Activated CD4-positive, alpha-beta T cell treated with anti-CD3 and anti-CD28 coated beads, Interleukin-2, amount 50 U/mL, for 48 hours (primary cell): ENCODE data around the gene DOLK.
"Not testable (repeated sequence)": the region's sequence is repeated elsewhere in the genome, so short reads cannot be mapped to it uniquely, and the experiment has no call there.

Experiments used
- DNase-seq, 2 experiments: peaks; one replicate each; pipeline ENCODE4 v3.0.0-alpha.2; 2020

The DOLK gene

GRCh38 chr9:128947527-128948301 is at the start of gene DOLK, which contains the start of gene NUP188:
Gene DOLK (minus strand): TSS chr9:128947603. CDS start chr9:128947303, 300 bp downstream.
Gene NUP188 (plus strand): TSS chr9:128947699. CDS start chr9:128947720, 21 bp downstream.
- peak; percentile 99 for DNase-seq

- DNase-seq, result no peak
These were observed 48.4 kb upstream of the DOLK start for GRCh38 chr9:128995791-128996190.

- no peak for DNase-seq
These were observed 45.6 kb upstream of the DOLK start for GRCh38 chr9:128992995-128993394.

GRCh38 chr9:128987805-128988204 is 40.4 kb upstream of the DOLK start:
- no peak for DNase-seq

GRCh38 chr9:128986671-128987070 is 39.3 kb upstream of the DOLK start:
- DNase-seq, result no peak

GRCh38 chr9:128983536-128983935 is 36.1 kb upstream of the DOLK start:
- no peak for DNase-seq

GRCh38 chr9:128979111-128979510 is 31.7 kb upstream of the DOLK start:
- DNase-seq, result no peak

GRCh38 chr9:128972956-128973355 is 25.6 kb upstream of the DOLK start:
- DNase-seq, result no peak

GRCh38 chr9:128969491-128969890 is 22.1 kb upstream of the DOLK start:
- no peak for DNase-seq

- DNase-seq, result not testable (repeated sequence)
These were observed 14.0 kb upstream of the DOLK start for GRCh38 chr9:128961403-128961802.

- DNase-seq, result no peak
These were observed 201 bp downstream of the DOLK start for GRCh38 chr9:128947277-128947526.

GRCh38 chr9:128946571-128947276 is 679 bp downstream of the DOLK start:
- peak in 1 of 2 experiments; percentile 41 for DNase-seq

GRCh38 chr9:128945798-128946501 is 1.5 kb downstream of the DOLK start:
- no peak for DNase-seq

- DNase-seq, result not testable (repeated sequence)
These were observed 2.4 kb downstream of the DOLK start for GRCh38 chr9:128944966-128945365.

- no peak for DNase-seq
These were observed 3.4 kb downstream of the DOLK start for GRCh38 chr9:128943832-128944620.

GRCh38 chr9:128940946-128941755 is 6.3 kb downstream of the DOLK start:
- DNase-seq, result no peak

- DNase-seq, result no peak
These were observed 7.0 kb downstream of the DOLK start for GRCh38 chr9:128940271-128940921.

- no peak for DNase-seq
These were observed 9.9 kb downstream of the DOLK start for GRCh38 chr9:128937310-128938165.

GRCh38 chr9:128936171-128936865 is 11.1 kb downstream of the DOLK start:
- no peak for DNase-seq

GRCh38 chr9:128933731-128934130 is 13.7 kb downstream of the DOLK start:
- no peak for DNase-seq
